PFSK-1 (cell line): Measurements from ENCODE around the gene BCR.

Experiments used
- FOXP2 ChIP-seq: optimal IDR thresholded peaks from 2 replicates; pipeline ENCODE3; 2011; ENCODE audit warnings: borderline replicate concordance, control low read depth, inconsistent platforms; ENCODE audit not compliant: insufficient read depth; ENCODE audit errors: extremely low read length, extremely low read depth
- POLR2AphosphoS5 ChIP-seq: IDR thresholded peaks from 2 replicates; pipeline ENCODE4 v1.6.1; 2012; ENCODE audit warnings: low read depth, mild to moderate bottlenecking, control low read depth, low read length, moderate library complexity
- SIN3A ChIP-seq: IDR thresholded peaks from 2 replicates; pipeline ENCODE4 v1.6.1; 2012; ENCODE audit warnings: mild to moderate bottlenecking, low read length, moderate library complexity, borderline replicate concordance; ENCODE audit not compliant: insufficient read depth
- TAF1 ChIP-seq: IDR thresholded peaks from 2 replicates; pipeline ENCODE4 v1.6.1; 2012; ENCODE audit warnings: low read length, control low read depth, borderline replicate concordance; ENCODE audit not compliant: insufficient read depth
- TF ChIP-seq, protein P1 (sequence below), 2 experiments: IDR thresholded peaks; 2 replicates each; pipeline versions ENCODE4 v1.6.1 to v1.8.0; 2011 to 2012; ENCODE audit warnings: low read depth in 2 of 2, low read length in 2 of 2, control low read depth in 1 of 2, inconsistent platforms in 1 of 2, mild to moderate bottlenecking in 1 of 2, moderate library complexity in 1 of 2; ENCODE audit not compliant: insufficient read depth in 1 of 2

BCR gene

DNA sequence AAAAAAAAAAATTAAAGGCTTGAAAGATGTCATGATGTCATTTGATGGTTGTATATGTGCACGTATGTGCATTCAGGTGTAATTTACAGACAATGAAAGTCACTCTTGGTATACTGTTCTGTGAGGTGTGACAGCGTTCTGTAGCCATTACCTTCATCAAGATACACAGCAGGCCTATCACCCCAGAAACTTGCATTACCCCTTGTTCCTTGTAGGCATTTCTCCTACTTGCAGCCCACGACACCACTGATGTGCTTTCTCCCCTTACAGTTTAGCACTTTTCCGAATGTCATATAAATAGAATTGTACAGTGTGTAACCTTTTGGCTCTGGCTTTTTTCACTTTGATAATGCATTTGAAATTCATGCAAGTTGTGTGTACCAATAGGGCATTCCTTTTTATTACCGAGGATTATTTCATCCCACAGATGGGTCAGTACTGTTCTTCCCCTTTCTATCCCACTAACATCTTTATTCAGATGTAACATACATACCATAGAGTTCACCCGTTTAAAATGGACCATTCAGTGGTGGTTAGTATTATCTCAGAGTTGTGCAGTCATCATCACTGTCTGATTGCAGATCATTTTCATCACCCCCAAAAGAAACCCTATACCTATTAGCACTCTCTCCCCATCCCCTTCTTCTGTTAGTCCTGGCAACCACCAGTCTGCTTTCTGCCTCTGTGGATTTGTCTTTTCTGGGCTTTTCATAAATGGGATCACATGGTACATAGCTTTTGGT is 30.3 kb downstream of the BCR start:
- TF ChIP-seq FOXP2 (no peak), SIN3A (no peak), POLR2AphosphoS5 (no peak), TAF1 (no peak)
- TF ChIP-seq, protein P1, sequence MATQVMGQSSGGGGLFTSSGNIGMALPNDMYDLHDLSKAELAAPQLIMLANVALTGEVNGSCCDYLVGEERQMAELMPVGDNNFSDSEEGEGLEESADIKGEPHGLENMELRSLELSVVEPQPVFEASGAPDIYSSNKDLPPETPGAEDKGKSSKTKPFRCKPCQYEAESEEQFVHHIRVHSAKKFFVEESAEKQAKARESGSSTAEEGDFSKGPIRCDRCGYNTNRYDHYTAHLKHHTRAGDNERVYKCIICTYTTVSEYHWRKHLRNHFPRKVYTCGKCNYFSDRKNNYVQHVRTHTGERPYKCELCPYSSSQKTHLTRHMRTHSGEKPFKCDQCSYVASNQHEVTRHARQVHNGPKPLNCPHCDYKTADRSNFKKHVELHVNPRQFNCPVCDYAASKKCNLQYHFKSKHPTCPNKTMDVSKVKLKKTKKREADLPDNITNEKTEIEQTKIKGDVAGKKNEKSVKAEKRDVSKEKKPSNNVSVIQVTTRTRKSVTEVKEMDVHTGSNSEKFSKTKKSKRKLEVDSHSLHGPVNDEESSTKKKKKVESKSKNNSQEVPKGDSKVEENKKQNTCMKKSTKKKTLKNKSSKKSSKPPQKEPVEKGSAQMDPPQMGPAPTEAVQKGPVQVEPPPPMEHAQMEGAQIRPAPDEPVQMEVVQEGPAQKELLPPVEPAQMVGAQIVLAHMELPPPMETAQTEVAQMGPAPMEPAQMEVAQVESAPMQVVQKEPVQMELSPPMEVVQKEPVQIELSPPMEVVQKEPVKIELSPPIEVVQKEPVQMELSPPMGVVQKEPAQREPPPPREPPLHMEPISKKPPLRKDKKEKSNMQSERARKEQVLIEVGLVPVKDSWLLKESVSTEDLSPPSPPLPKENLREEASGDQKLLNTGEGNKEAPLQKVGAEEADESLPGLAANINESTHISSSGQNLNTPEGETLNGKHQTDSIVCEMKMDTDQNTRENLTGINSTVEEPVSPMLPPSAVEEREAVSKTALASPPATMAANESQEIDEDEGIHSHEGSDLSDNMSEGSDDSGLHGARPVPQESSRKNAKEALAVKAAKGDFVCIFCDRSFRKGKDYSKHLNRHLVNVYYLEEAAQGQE (IDR thresholded peaks at IDR 0.05; ENCODE audit: insufficient read depth in 1 of 2, low read depth in 2 of 2, low read length in 2 of 2): no peak

DNA sequence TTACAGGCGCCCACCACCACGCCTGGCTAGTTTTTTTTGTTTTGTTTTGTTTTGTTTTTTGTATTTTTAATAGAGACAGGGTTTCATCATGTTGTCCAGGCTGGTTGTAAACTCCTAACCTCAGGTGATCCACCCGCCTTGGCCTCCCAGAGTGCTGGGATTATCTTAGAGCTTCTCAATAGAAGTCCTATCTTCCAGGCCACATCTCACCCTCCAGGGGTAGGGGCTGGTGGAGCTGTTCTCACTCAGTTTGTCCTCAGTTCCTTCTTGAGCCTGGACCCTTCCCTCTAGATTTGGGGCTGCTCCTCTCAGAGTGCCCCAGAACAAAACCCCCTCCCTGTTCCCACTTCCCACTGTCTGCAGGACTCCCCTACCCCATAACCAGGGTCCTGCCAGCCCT is 31.3 kb downstream of the BCR start:
- TF ChIP-seq TAF1 (no peak), FOXP2 (no peak), POLR2AphosphoS5 (no peak), SIN3A (no peak)
- TF ChIP-seq, protein P1 (IDR thresholded peaks at IDR 0.05; ENCODE audit: insufficient read depth in 1 of 2, low read depth in 2 of 2, low read length in 2 of 2): no peak

DNA sequence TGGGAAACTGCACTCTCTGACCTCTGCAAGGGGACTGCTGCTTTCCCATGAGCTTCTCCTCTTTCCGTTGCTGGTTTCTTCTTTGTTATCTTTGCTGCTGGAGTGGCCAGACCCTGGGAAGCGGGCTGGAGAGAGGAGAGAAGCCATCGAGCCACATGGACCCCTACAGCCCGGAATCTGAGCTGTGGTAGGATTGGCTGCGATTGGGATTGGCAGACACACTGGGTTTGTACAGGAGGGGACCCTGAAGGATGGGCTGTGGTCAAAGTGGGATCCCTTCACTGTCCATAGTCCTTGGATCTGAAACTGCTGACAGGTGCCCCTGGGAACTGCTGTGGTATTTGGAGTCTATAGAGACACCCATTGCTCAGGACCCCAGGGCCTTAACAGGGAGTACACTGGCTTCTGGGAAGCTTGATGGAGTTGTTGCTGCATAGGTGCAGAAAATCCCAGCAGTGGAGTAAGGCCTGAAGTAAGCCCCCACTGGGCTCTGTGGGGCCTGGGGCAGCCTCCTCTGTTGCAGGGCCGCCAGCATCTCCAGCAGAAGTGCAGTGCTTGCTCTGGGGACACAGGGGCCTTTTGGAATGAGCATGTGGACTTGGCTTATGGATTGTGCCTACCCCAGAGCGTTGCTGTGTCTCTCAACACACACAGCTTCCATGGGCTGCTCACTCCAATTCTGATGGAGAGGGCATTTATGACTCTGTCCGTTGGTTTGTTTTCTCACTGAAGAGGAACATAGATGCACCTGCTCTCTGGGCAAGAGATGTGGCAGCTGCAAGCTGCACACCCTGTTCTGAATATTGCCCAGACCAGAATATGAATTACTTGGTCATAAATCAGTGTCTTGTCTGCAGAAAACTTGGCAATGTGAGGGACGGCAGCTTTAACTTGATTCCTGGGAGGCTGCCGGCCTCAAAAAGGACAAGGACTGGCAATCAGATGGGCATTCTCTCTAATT is 32.0 kb downstream of the BCR start:
- no peak for TF ChIP-seq POLR2AphosphoS5

DNA sequence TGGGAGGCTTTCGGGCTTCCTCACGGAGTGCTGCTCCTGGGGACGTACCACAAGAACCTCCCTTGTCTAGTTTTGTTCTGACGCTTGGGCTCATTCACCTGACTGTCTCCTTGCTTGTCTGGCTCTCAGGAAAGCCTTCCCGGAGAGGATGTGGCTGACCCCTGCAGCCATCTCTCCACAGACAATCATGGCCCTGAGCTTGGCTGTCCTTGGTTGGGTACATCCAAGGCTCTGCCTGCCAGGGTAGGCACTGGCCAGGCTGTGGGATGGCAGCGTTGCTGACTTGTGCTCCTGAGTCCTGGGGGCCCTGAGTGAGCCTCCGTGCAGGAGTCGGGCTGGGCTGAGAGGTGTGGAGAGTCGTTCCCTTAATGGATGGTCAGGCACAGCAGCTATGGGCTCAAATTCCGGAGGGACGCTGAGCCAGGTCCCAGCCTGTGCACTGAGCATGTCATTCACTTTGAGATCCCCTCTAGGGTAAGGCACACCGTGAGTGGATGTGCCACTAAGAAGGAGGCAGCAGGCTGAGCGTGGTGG is 32.8 kb downstream of the BCR start:
- TF ChIP-seq TAF1: no peak
- no peak for TF ChIP-seq POLR2AphosphoS5
- TF ChIP-seq, protein P1 (IDR thresholded peaks at IDR 0.05; ENCODE audit: insufficient read depth in 1 of 2, low read depth in 2 of 2, low read length in 2 of 2): no peak
- no peak for TF ChIP-seq SIN3A

DNA sequence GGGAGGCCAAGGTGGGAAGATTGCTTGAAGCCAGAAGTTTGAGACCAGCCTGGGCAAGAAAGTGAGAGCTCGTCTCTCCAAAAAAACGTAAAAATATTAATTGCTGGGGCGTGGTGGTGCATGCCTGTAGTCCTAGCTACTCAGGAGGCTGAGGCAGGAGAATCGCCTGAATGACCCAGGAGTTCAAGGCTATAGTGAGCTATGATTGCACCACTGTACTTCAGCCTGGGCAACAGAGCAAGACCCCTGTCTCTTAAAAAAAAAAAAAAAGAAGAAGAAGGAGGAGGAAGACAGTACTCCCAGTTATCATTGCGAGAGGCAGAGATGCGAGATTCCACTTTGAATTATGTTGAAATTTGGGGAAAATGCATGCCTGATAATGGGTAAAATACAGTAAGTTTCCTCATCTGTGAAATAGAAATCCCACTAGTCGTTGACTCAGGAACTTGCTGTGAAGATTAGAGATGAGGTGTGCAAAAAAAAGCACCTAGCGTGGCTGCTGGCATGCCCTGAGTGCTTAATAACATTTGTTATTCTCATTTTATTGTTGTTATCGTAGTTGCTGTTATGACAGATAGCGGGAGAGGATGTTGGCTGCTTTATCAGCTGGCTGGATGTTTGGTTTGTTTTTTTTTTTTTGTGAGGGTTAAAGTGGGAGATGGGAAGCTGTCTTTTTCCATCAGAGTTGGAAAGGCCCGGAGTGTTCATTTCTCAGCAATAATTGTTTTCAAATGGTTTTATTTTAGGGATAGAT is 33.4 kb downstream of the BCR start:
- no peak for TF ChIP-seq SIN3A
- TF ChIP-seq TAF1: no peak
- TF ChIP-seq POLR2AphosphoS5: no peak
- TF ChIP-seq, protein P1 (IDR thresholded peaks at IDR 0.05; ENCODE audit: insufficient read depth in 1 of 2, low read depth in 2 of 2, low read length in 2 of 2): no peak
- no peak for TF ChIP-seq FOXP2
